ENCODE measurements around the gene MC2R. TPM values are rescaled to one million over a fixed set of nuclear protein-coding genes. Genes with fewer than 3 reads are reported as not detected.

MC2R gene
- total RNA-seq, 2 experiments from 2014 or later = not detected

GRCh38 chr18:13890761-13891361 is 24.5 kb downstream of the MC2R start:
- intact Hi-C loops (cut with micrococcal nuclease) = no loop called here
- H3K9me3 Mint-ChIP-seq = no peaks in the 10 kb centered on the region
- peaks cover 11% of the 10 kb centered on the region for H3K27me3 Mint-ChIP-seq (ENCODE audit: low read depth)
- H3K36me3 Mint-ChIP-seq (ENCODE audit: low read depth) = no peaks in the 10 kb centered on the region
- H3K27ac Mint-ChIP-seq = no peak overlapping the region
- CTCF ChIA-PET = no interaction called here
- DNase-seq = no peak
- no peak overlapping the region for H3K4me3 Mint-ChIP-seq
- no peaks in the 10 kb centered on the region for H3K4me1 Mint-ChIP-seq (ENCODE audit: low read depth)

- DNase-seq = no peak
- Mint-ChIP-seq H3K4me1 (ENCODE audit: low read depth) (no peaks in the 10 kb centered on the region), H3K27ac (no peak overlapping the region), H3K4me3 (no peak overlapping the region), H3K27me3 (ENCODE audit: low read depth) (peaks cover 11% of the 10 kb centered on the region), H3K36me3 (ENCODE audit: low read depth) (no peaks in the 10 kb centered on the region), H3K9me3 (no peaks in the 10 kb centered on the region)
- CTCF ChIA-PET = no interaction called here
- intact Hi-C loops (cut with micrococcal nuclease) = no loop called here
Observed at GRCh38 chr18:13889671-13890070, 25.7 kb downstream of the MC2R start.

- H3K4me1 Mint-ChIP-seq (ENCODE audit: low read depth) = no peaks in the 10 kb centered on the region
- no peak for DNase-seq
- peaks cover 7% of the 10 kb centered on the region for H3K27me3 Mint-ChIP-seq (ENCODE audit: low read depth)
- intact Hi-C loops (cut with micrococcal nuclease) = no loop called here
- H3K9me3 Mint-ChIP-seq = no peaks in the 10 kb centered on the region
- H3K27ac Mint-ChIP-seq = no peak overlapping the region
- CTCF ChIA-PET = no interaction called here
- no peaks in the 10 kb centered on the region for H3K36me3 Mint-ChIP-seq (ENCODE audit: low read depth)
- no peak overlapping the region for H3K4me3 Mint-ChIP-seq
Observed at GRCh38 chr18:13888191-13888716, 27.1 kb downstream of the MC2R start.

- DNase-seq = no peak
- no peaks in the 10 kb centered on the region for H3K4me1 Mint-ChIP-seq (ENCODE audit: low read depth)
- no peaks in the 10 kb centered on the region for H3K27me3 Mint-ChIP-seq (ENCODE audit: low read depth)
- no peaks in the 10 kb centered on the region for H3K36me3 Mint-ChIP-seq (ENCODE audit: low read depth)
- H3K27ac Mint-ChIP-seq = no peak overlapping the region
- H3K4me3 Mint-ChIP-seq = no peak overlapping the region
- intact Hi-C loops (cut with micrococcal nuclease) = no loop called here
- no peaks in the 10 kb centered on the region for H3K9me3 Mint-ChIP-seq
- CTCF ChIA-PET = no interaction called here
Observed at GRCh38 chr18:13885009-13885408, 30.3 kb downstream of the MC2R start.

- Mint-ChIP-seq H3K4me3 (no peak overlapping the region), H3K36me3 (ENCODE audit: low read depth) (no peaks in the 10 kb centered on the region), H3K9me3 (no peaks in the 10 kb centered on the region), H3K27me3 (ENCODE audit: low read depth) (no peaks in the 10 kb centered on the region), H3K27ac (no peak overlapping the region), H3K4me1 (ENCODE audit: low read depth) (no peaks in the 10 kb centered on the region)
- intact Hi-C loops (cut with micrococcal nuclease) = no loop called here
- no peak for DNase-seq
- CTCF ChIA-PET = no interaction called here
Observed at GRCh38 chr18:13879937-13880336, 35.4 kb downstream of the MC2R start.

GRCh38 chr18:13879492-13879891 is 35.8 kb downstream of the MC2R start:
- H3K4me1 Mint-ChIP-seq (ENCODE audit: low read depth) = no peaks in the 10 kb centered on the region
- no peak overlapping the region for H3K4me3 Mint-ChIP-seq
- intact Hi-C loops (cut with micrococcal nuclease) = no loop called here
- no peak for DNase-seq
- H3K27ac Mint-ChIP-seq = no peak overlapping the region
- H3K36me3 Mint-ChIP-seq (ENCODE audit: low read depth) = no peaks in the 10 kb centered on the region
- CTCF ChIA-PET = no interaction called here
- H3K9me3 Mint-ChIP-seq = no peaks in the 10 kb centered on the region
- H3K27me3 Mint-ChIP-seq (ENCODE audit: low read depth) = no peaks in the 10 kb centered on the region

- no peaks in the 10 kb centered on the region for H3K36me3 Mint-ChIP-seq (ENCODE audit: low read depth)
- H3K27ac Mint-ChIP-seq = no peak overlapping the region
- no peaks in the 10 kb centered on the region for H3K4me1 Mint-ChIP-seq (ENCODE audit: low read depth)
- no peaks in the 10 kb centered on the region for H3K9me3 Mint-ChIP-seq
- H3K27me3 Mint-ChIP-seq (ENCODE audit: low read depth) = no peaks in the 10 kb centered on the region
- CTCF ChIA-PET = no interaction called here
- intact Hi-C loops (cut with micrococcal nuclease) = no loop called here
- DNase-seq = no peak
- H3K4me3 Mint-ChIP-seq = no peak overlapping the region
Observed at GRCh38 chr18:13878857-13879256, 36.5 kb downstream of the MC2R start.

GRCh38 chr18:13877157-13877556 is 38.2 kb downstream of the MC2R start:
- DNase-seq = no peak
- no peaks in the 10 kb centered on the region for H3K4me1 Mint-ChIP-seq (ENCODE audit: low read depth)
- H3K27ac Mint-ChIP-seq = no peak overlapping the region
- H3K27me3 Mint-ChIP-seq (ENCODE audit: low read depth) = peaks cover 7% of the 10 kb centered on the region
- H3K4me3 Mint-ChIP-seq = no peak overlapping the region
- CTCF ChIA-PET = no interaction called here
- H3K36me3 Mint-ChIP-seq (ENCODE audit: low read depth) = no peaks in the 10 kb centered on the region
- no peaks in the 10 kb centered on the region for H3K9me3 Mint-ChIP-seq
- intact Hi-C loops (cut with micrococcal nuclease) = no loop called here

- intact Hi-C loops (cut with micrococcal nuclease) = no loop called here
- no peak overlapping the region for H3K4me3 Mint-ChIP-seq
Observed at GRCh38 chr18:13874558-13874957, 40.8 kb downstream of the MC2R start.

GRCh38 chr18:13872932-13873331 is 42.4 kb downstream of the MC2R start:
- Mint-ChIP-seq H3K4me1 (ENCODE audit: low read depth) (peaks cover 3% of the 10 kb centered on the region), H3K9me3 (no peaks in the 10 kb centered on the region), H3K27ac (no peak overlapping the region), H3K36me3 (ENCODE audit: low read depth) (no peaks in the 10 kb centered on the region), H3K27me3 (ENCODE audit: low read depth) (peaks cover 33% of the 10 kb centered on the region), H3K4me3 (no peak overlapping the region)
- DNase-seq = no peak
- CTCF ChIA-PET = interaction anchor here (1.2 kb wide), 1 partner anchor 48 kb away, joined by 3 read pairs; no protein-coding TSS in a partner anchor
- intact Hi-C loops (cut with micrococcal nuclease) = no loop called here

More at GRCh38 chr18:13874558-13874957, 40.8 kb downstream of the MC2R start:
- H3K27me3 Mint-ChIP-seq (ENCODE audit: low read depth) = peaks cover 22% of the 10 kb centered on the region
- no peaks in the 10 kb centered on the region for H3K4me1 Mint-ChIP-seq (ENCODE audit: low read depth)
- no peak overlapping the region for H3K27ac Mint-ChIP-seq
- no peaks in the 10 kb centered on the region for H3K9me3 Mint-ChIP-seq
- no peak for DNase-seq
- no peaks in the 10 kb centered on the region for H3K36me3 Mint-ChIP-seq (ENCODE audit: low read depth)
- CTCF ChIA-PET = no interaction called here

GRCh38 chr18:13872373-13872772 is 43.0 kb downstream of the MC2R start:
- CTCF ChIA-PET = interaction anchor here (1.2 kb wide), 1 partner anchor 48 kb away, joined by 3 read pairs; no protein-coding TSS in a partner anchor
- H3K36me3 Mint-ChIP-seq (ENCODE audit: low read depth) = no peaks in the 10 kb centered on the region
- H3K4me1 Mint-ChIP-seq (ENCODE audit: low read depth) = peaks cover 3% of the 10 kb centered on the region
- H3K27ac Mint-ChIP-seq = no peak overlapping the region
- H3K27me3 Mint-ChIP-seq (ENCODE audit: low read depth) = peaks cover 35% of the 10 kb centered on the region
- no peak overlapping the region for H3K4me3 Mint-ChIP-seq
- no peaks in the 10 kb centered on the region for H3K9me3 Mint-ChIP-seq
- no peak for DNase-seq
- intact Hi-C loops (cut with micrococcal nuclease) = no loop called here

GRCh38 chr18:13871701-13872100 is 43.6 kb downstream of the MC2R start:
- intact Hi-C loops (cut with micrococcal nuclease) = no loop called here
- no peaks in the 10 kb centered on the region for H3K36me3 Mint-ChIP-seq (ENCODE audit: low read depth)

GRCh38 chr18:13868501-13869271 is 46.6 kb downstream of the MC2R start:
- CTCF ChIA-PET = no interaction called here
- Mint-ChIP-seq H3K4me3 (no peak overlapping the region), H3K36me3 (ENCODE audit: low read depth) (no peaks in the 10 kb centered on the region), H3K27me3 (ENCODE audit: low read depth) (peaks cover 52% of the 10 kb centered on the region), H3K4me1 (ENCODE audit: low read depth) (peaks cover 3% of the 10 kb centered on the region), H3K9me3 (peaks cover 1% of the 10 kb centered on the region), H3K27ac (no peak overlapping the region)
- intact Hi-C loops (cut with micrococcal nuclease) = loop anchor here (5.0 kb wide), 1 partner anchor 46 kb away; the partner anchor contains the start of gene MC5R
- no peak for DNase-seq

More at GRCh38 chr18:13871701-13872100, 43.6 kb downstream of the MC2R start:
- peaks cover 38% of the 10 kb centered on the region for H3K27me3 Mint-ChIP-seq (ENCODE audit: low read depth)
- DNase-seq = no peak
- CTCF ChIA-PET = no interaction called here
- H3K27ac Mint-ChIP-seq = no peak overlapping the region
- H3K9me3 Mint-ChIP-seq = no peaks in the 10 kb centered on the region
- peaks cover 3% of the 10 kb centered on the region for H3K4me1 Mint-ChIP-seq (ENCODE audit: low read depth)
- no peak overlapping the region for H3K4me3 Mint-ChIP-seq
